Activated T-helper 2 cell treated with anti-CD3 and anti-CD28 coated beads, Interferon-gamma antibody, Interleukin-2, Interleukin-4, amounts not matched to agents 10 μg/mL and 5 μg/mL and 100 μg/mL, durations not matched to agents 14 hours and 24 hours and 36 hours (primary cell): ENCODE results near the gene CUL9. TPM values are rescaled to one million over a fixed set of nuclear protein-coding genes. Genes with fewer than 3 reads are reported as not detected.

ENCODE experiments used
- DNase-seq: peaks from one replicate; pipeline ENCODE4 v3.0.0; 2021; ENCODE audit warnings: low spot score
- H3K27ac Mint-ChIP-seq: one replicate; pipeline ENCODE4 v1.8.0; 2021; ENCODE audit warnings: mixed read lengths
- H3K27me3 Mint-ChIP-seq: one replicate; pipeline ENCODE4 v1.8.0; 2021; ENCODE audit warnings: low read depth, mixed read lengths
- H3K36me3 Mint-ChIP-seq: one replicate; pipeline ENCODE4 v1.8.0; 2021; ENCODE audit warnings: low read depth, mixed read lengths
- H3K4me1 Mint-ChIP-seq: one replicate; pipeline ENCODE4 v1.8.0; 2021; ENCODE audit warnings: low read depth, mixed read lengths
- H3K4me3 Mint-ChIP-seq: one replicate; pipeline ENCODE4 v1.8.0; 2021; ENCODE audit warnings: low read depth, mild to moderate bottlenecking, moderate library complexity, mixed read lengths
- H3K9me3 Mint-ChIP-seq: one replicate; pipeline ENCODE4 v1.8.0; 2021; ENCODE audit warnings: mixed read lengths
- intact Hi-C: fragments of 100-400 bp; cut with micrococcal nuclease; formaldehyde crosslinking; loops from one replicate; pipeline ENCODE4 v1.15.1; 2023
- total RNA-seq: library from RNA; stranded (reverse); gene quantifications from 2 replicates; pipeline ENCODE4 v1.2.3, GENCODE V29; 2022

The CUL9 gene
- total RNA-seq, 1 donor from 2014 or later: 34.3 TPM

DNA sequence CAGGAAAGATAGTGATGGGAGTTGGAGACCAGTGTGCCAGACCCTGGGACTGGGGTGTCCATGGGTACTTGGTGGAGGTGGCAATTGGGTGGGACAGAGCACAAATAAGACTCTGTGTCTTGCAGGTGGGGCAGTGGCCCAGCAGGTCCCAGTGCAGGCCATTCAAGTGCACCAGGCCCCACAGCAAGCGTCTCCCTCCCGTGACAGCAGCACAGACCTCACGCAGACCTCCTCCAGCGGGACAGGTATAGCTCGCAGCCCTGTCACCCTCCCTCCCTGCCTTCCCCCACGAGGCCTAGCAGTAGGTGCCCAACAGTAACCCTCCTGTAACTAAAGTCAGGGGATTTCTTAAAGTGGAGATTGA lies 5.6 kb upstream of the CUL9 start:
- Mint-ChIP-seq H3K27ac (no peak overlapping the region), H3K4me1 (peaks cover 38% of the 10 kb centered on the region), H3K9me3 (no peaks in the 10 kb centered on the region), H3K27me3 (no peaks in the 10 kb centered on the region), H3K4me3 (no peak overlapping the region), H3K36me3 (peaks cover 59% of the 10 kb centered on the region)
- intact Hi-C loops: no loop called here
- DNase-seq: no peak

GRCh38 chr6:43178150-43178549 lies 3.8 kb upstream of the CUL9 start:
- Mint-ChIP-seq H3K36me3 (peaks cover 51% of the 10 kb centered on the region), H3K4me1 (peaks cover 39% of the 10 kb centered on the region), H3K27ac (no peak overlapping the region), H3K4me3 (no peak overlapping the region), H3K27me3 (no peaks in the 10 kb centered on the region), H3K9me3 (no peaks in the 10 kb centered on the region)
- intact Hi-C loops: no loop called here
- no peak for DNase-seq

DNA sequence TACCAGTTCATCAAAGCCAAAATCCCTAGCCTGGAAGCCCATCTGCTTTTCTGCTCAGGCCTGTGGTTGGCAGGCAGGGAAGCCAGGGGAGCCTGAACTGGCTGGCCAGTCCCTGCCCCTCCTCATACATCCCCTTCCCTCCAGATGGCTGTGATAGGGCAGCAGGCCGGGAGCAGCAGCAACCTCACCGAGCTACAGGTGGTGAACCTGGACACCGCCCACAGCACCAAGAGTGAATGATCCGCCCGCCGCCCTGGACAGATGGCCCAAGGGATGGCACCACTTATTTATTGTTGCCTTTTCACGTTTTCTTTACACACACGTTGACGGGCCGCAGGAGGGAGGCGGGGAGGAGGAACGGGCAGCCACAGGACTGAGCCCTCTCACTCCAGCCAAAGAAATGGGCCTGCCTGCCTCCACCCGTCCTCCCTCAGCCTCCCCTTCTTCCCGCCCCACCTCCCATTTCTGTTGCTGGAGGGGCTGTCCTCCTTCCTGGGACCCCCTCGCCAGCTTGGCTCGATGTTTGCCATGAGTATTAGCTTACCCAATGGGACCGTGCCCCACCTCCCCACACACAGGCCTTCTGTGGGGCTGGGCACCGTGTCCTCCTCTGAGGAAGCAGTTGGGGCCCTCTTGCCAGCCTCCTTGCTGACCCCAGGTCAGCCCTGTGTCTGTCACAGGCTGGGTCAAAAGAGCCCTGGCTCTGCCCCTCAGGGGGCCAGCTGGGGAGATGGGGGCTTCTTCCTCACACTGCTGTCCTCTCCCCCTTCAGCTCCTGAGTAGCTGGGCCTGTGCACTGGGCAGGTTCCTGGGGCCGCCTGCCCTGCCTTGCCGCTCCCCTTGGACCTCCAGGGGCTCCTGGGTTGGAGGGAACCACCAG lies 2.8 kb upstream of the CUL9 start:
- no peak for DNase-seq
- H3K27ac Mint-ChIP-seq: no peak overlapping the region
- peaks cover 38% of the 10 kb centered on the region for H3K4me1 Mint-ChIP-seq
- H3K36me3 Mint-ChIP-seq: peaks cover 55% of the 10 kb centered on the region
- intact Hi-C loops: no loop called here
- H3K9me3 Mint-ChIP-seq: no peaks in the 10 kb centered on the region
- H3K27me3 Mint-ChIP-seq: no peaks in the 10 kb centered on the region
- no peak overlapping the region for H3K4me3 Mint-ChIP-seq

DNA sequence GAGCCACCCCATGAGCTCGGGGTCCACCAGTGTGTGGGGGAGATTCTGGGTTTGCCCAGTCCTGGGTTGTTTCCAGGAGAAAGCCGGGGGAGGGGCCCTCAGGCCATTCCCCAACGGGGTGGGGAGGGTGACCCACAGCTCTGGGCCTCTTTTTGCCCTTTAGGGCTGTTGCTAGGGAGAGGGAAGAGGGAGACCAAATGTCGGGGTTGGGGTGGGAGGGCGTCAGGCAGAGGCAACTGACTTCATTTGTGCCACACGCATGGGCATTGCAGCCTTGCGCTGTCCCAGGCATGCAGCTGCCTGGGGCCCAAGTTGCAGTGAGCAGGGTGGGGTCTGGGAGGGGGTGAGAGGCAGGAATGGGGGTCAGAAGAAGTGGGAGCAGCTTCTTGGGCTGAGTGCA lies 1.9 kb upstream of the CUL9 start:
- H3K27ac Mint-ChIP-seq: no peak overlapping the region
- H3K27me3 Mint-ChIP-seq: no peaks in the 10 kb centered on the region
- H3K4me3 Mint-ChIP-seq: no peak overlapping the region
- DNase-seq: no peak
- intact Hi-C loops: no loop called here
- peaks cover 51% of the 10 kb centered on the region for H3K36me3 Mint-ChIP-seq
- H3K9me3 Mint-ChIP-seq: no peaks in the 10 kb centered on the region
- H3K4me1 Mint-ChIP-seq: peaks cover 40% of the 10 kb centered on the region

DNA sequence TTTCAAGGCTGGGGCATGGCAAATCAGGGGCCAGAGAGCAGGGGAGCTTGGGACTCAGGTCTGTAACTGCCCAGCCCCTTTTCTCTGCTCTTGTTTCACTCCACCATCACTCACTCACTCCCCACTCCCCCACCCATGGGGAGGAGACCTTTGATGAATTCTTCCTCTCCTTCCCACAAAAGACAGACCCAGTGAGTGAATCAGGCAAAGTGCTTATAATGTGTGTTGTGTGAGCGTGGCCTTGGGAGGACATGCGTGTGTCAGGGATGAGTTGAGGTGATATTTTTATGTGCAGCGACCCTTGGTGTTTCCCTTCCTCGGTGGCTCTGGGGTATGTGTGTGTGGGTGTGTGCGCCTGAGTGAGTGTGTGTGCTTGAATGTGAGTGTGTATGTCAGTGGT lies 1.0 kb upstream of the CUL9 start:
- peak overlapping the region; percentile 80 for H3K27ac Mint-ChIP-seq
- H3K4me3 Mint-ChIP-seq: peak overlapping the region; percentile 98
- peaks cover 43% of the 10 kb centered on the region for H3K36me3 Mint-ChIP-seq
- DNase-seq: no peak
- peaks cover 37% of the 10 kb centered on the region for H3K4me1 Mint-ChIP-seq
- intact Hi-C loops: no loop called here
- no peaks in the 10 kb centered on the region for H3K9me3 Mint-ChIP-seq
- no peaks in the 10 kb centered on the region for H3K27me3 Mint-ChIP-seq

- Mint-ChIP-seq H3K36me3 (peaks cover 42% of the 10 kb centered on the region), H3K4me3 (peak overlapping the region; percentile 98), H3K27ac (peak overlapping the region; percentile 80), H3K9me3 (no peaks in the 10 kb centered on the region), H3K27me3 (no peaks in the 10 kb centered on the region), H3K4me1 (peaks cover 38% of the 10 kb centered on the region)
- no peak for DNase-seq
- intact Hi-C loops: no loop called here
Measured at GRCh38 chr6:43181621-43181941, 415 bp upstream of the CUL9 start.

DNA sequence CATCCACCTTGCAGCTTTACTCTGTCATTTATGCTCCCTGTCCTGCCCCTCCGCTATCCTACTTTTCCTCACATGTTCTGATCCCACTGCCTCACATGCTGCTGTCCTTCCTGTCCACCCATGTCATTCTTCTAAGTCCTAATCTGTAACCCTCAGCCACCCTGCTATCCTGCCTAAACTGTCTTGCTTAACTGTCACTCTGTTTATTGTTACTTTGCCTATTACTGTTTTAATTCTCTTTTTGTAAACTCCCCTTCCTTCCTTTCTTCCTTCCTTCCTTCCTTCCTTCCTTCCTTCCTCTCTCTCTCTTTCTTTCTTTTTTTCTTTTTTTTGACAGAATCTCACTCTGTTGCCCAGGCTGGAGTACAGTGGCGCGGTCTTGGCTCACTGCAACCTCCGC lies 1.4 kb downstream of the CUL9 start:
- Mint-ChIP-seq H3K9me3 (no peaks in the 10 kb centered on the region), H3K4me1 (peaks cover 38% of the 10 kb centered on the region), H3K36me3 (peaks cover 30% of the 10 kb centered on the region), H3K4me3 (peak overlapping the region; percentile 98), H3K27me3 (no peaks in the 10 kb centered on the region), H3K27ac (peak overlapping the region; percentile 82)
- DNase-seq: no peak
- intact Hi-C loops: no loop called here

- H3K9me3 Mint-ChIP-seq: no peaks in the 10 kb centered on the region
- no peak for DNase-seq
- H3K36me3 Mint-ChIP-seq: peaks cover 21% of the 10 kb centered on the region
- peaks cover 38% of the 10 kb centered on the region for H3K4me1 Mint-ChIP-seq
- intact Hi-C loops: no loop called here
- peak overlapping the region; percentile 29 for H3K27ac Mint-ChIP-seq
- H3K27me3 Mint-ChIP-seq: no peaks in the 10 kb centered on the region
- H3K4me3 Mint-ChIP-seq: peak overlapping the region; percentile 63
Measured at GRCh38 chr6:43184268-43184985, 2.4 kb downstream of the CUL9 start.

- Mint-ChIP-seq H3K27me3 (no peaks in the 10 kb centered on the region), H3K27ac (peak overlapping the region; percentile 10), H3K4me3 (no peak overlapping the region), H3K9me3 (no peaks in the 10 kb centered on the region), H3K36me3 (peaks cover 24% of the 10 kb centered on the region), H3K4me1 (peaks cover 38% of the 10 kb centered on the region)
- no peak for DNase-seq
- intact Hi-C loops: no loop called here
Measured at GRCh38 chr6:43185391-43185985, 3.5 kb downstream of the CUL9 start.

- Mint-ChIP-seq H3K4me3 (no peak overlapping the region), H3K27me3 (no peaks in the 10 kb centered on the region), H3K9me3 (no peaks in the 10 kb centered on the region), H3K36me3 (peaks cover 22% of the 10 kb centered on the region), H3K27ac (no peak overlapping the region), H3K4me1 (peaks cover 37% of the 10 kb centered on the region)
- intact Hi-C loops: no loop called here
- no peak for DNase-seq
Measured at GRCh38 chr6:43186019-43186418, 4.0 kb downstream of the CUL9 start.

- Mint-ChIP-seq H3K4me3 (no peak overlapping the region), H3K27ac (no peak overlapping the region), H3K27me3 (no peaks in the 10 kb centered on the region), H3K36me3 (peaks cover 20% of the 10 kb centered on the region), H3K9me3 (no peaks in the 10 kb centered on the region), H3K4me1 (peaks cover 30% of the 10 kb centered on the region)
- intact Hi-C loops: no loop called here
- no peak for DNase-seq
Measured at GRCh38 chr6:43186706-43187105, 4.7 kb downstream of the CUL9 start.

- DNase-seq: no peak
- no peak overlapping the region for H3K4me3 Mint-ChIP-seq
- no peaks in the 10 kb centered on the region for H3K27me3 Mint-ChIP-seq
- H3K9me3 Mint-ChIP-seq: no peaks in the 10 kb centered on the region
- peaks cover 24% of the 10 kb centered on the region for H3K36me3 Mint-ChIP-seq
- intact Hi-C loops: no loop called here
- H3K4me1 Mint-ChIP-seq: peaks cover 26% of the 10 kb centered on the region
- H3K27ac Mint-ChIP-seq: no peak overlapping the region
Measured at GRCh38 chr6:43187821-43188220, 5.8 kb downstream of the CUL9 start.

GRCh38 chr6:43188426-43188825 lies 6.4 kb downstream of the CUL9 start:
- DNase-seq: no peak
- no peak overlapping the region for H3K4me3 Mint-ChIP-seq
- H3K4me1 Mint-ChIP-seq: peaks cover 20% of the 10 kb centered on the region
- H3K36me3 Mint-ChIP-seq: peaks cover 30% of the 10 kb centered on the region
- H3K27ac Mint-ChIP-seq: no peak overlapping the region
- no peaks in the 10 kb centered on the region for H3K27me3 Mint-ChIP-seq
- no peaks in the 10 kb centered on the region for H3K9me3 Mint-ChIP-seq
- intact Hi-C loops: no loop called here
